Activated CD8-positive, alpha-beta memory T cell treated with anti-CD3 and anti-CD28 coated beads for 48 hours (primary cell): ENCODE results near the gene HLA-E.
"Not testable (repeated sequence)": the region's sequence is repeated elsewhere in the genome, so short reads cannot be mapped to it uniquely, and the experiment has no call there.

Source experiments
- DNase-seq, 3 experiments: peaks; one replicate each; pipeline ENCODE4 v3.0.0-alpha.2; 2020; ENCODE audit warnings: low read depth in 2 of 3, low spot score in 2 of 3

Gene HLA-E

GRCh38 chr6:30480536-30481156, 8.7 kb upstream of the HLA-E start:
- no peak for DNase-seq

GRCh38 chr6:30481211-30481964, 7.9 kb upstream of the HLA-E start:
- no peak for DNase-seq

- not testable (repeated sequence) for DNase-seq
Observed at GRCh38 chr6:30481965-30482644, 7.2 kb upstream of the HLA-E start.

GRCh38 chr6:30483677-30484279, 5.5 kb upstream of the HLA-E start:
- no peak for DNase-seq

GRCh38 chr6:30485236-30485635, 4.1 kb upstream of the HLA-E start:
- no peak for DNase-seq

GRCh38 chr6:30487926-30488325, 1.4 kb upstream of the HLA-E start:
- DNase-seq: no peak

- DNase-seq: not testable (repeated sequence)
Observed at GRCh38 chr6:30488697-30489080, 620 bp upstream of the HLA-E start.

GRCh38 chr6:30490026-30490876, 942 bp downstream of the HLA-E start:
- DNase-seq: peak in 2 of 3 experiments; percentile 70 to 74

- not testable (repeated sequence) for DNase-seq
Observed at GRCh38 chr6:30491291-30491953, 2.1 kb downstream of the HLA-E start.

- DNase-seq: no peak
Observed at GRCh38 chr6:30491991-30492952, 3.0 kb downstream of the HLA-E start.

GRCh38 chr6:30493643-30494250, 4.4 kb downstream of the HLA-E start:
- DNase-seq: no peak

GRCh38 chr6:30494291-30494861, 5.1 kb downstream of the HLA-E start:
- no peak for DNase-seq

- DNase-seq: not testable (repeated sequence)
Observed at GRCh38 chr6:30495060-30495459, 5.8 kb downstream of the HLA-E start.

- DNase-seq: no peak
Observed at GRCh38 chr6:30495993-30496392, 6.7 kb downstream of the HLA-E start.

- DNase-seq: not testable (repeated sequence)
Observed at GRCh38 chr6:30497261-30497599, 7.9 kb downstream of the HLA-E start.

- no peak for DNase-seq
Observed at GRCh38 chr6:30497714-30498113, 8.4 kb downstream of the HLA-E start.

GRCh38 chr6:30498705-30499104, 9.4 kb downstream of the HLA-E start:
- DNase-seq: not testable (repeated sequence)
